Measurements from ENCODE around the gene PAPPA. TPM values are rescaled to one million over a fixed set of nuclear protein-coding genes. Genes with fewer than 3 reads are reported as not detected.

The PAPPA gene
- total RNA-seq, 2 experiments from 2014 or later, result not detected

DNA sequence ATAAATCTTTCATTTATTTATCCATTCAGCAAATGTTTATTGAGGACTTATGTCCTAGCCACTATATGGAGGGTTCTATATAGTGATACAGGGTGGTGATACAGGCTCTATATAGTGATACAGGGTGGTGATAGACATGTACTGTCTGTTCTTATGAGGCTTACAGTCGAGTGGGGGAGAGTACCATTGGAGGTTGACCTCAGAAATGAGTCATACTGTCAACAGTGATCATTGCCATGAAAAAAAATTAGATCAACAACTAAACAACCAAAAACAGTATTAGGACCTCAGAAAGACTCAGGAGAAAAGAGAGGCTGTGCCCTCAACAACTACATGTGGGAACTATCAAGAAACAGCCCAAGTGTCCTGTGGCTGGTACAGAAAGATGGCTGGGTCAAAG lies 22.0 kb downstream of the PAPPA start:
- no peak for TF ChIP-seq EZH2phosphoT487 (IDR thresholded peaks at IDR 0.05; ENCODE audit: borderline replicate concordance, low read depth, low read length)
- TF ChIP-seq, protein P1, sequence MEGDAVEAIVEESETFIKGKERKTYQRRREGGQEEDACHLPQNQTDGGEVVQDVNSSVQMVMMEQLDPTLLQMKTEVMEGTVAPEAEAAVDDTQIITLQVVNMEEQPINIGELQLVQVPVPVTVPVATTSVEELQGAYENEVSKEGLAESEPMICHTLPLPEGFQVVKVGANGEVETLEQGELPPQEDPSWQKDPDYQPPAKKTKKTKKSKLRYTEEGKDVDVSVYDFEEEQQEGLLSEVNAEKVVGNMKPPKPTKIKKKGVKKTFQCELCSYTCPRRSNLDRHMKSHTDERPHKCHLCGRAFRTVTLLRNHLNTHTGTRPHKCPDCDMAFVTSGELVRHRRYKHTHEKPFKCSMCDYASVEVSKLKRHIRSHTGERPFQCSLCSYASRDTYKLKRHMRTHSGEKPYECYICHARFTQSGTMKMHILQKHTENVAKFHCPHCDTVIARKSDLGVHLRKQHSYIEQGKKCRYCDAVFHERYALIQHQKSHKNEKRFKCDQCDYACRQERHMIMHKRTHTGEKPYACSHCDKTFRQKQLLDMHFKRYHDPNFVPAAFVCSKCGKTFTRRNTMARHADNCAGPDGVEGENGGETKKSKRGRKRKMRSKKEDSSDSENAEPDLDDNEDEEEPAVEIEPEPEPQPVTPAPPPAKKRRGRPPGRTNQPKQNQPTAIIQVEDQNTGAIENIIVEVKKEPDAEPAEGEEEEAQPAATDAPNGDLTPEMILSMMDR (conservative IDR thresholded peaks at IDR 0.05; ENCODE audit: low read length), result no peak
- ChIA-PET POLR2A (no interaction called here), CTCF (ENCODE audit: unreplicated experiment) (no interaction called here)

DNA sequence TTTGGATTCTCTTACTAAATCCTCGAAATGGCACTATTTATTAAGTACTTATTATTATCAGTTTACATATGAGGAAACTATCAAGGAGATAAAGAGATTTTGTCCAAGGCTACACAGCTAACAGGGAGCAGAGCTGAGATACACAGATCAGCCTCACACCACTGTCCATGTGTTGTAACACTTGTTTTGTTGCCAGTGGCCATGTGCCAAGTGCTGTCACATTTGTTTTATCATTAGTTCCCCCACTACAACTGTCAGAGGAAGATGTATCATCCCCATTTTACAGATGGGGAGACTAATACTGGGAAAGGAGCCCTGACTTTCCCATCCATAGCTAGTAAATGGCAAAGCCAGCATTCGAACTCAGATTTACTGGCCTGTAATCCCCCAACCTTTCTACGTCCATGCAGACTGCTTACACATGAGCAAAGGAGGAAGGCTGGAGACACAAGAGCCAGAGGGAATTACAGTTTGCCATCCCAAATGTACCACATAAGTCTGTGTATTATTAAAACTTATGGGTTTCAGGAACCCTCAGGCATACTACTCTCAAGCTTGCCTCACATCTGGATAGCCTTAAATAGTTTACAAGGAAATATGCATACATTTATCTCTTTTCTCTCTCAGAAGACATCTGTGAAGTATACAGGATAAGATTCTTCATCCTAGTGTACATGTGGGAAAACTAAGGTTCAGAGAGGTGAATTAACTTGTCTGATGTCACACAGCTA lies 25.1 kb downstream of the PAPPA start:
- Histone ChIP-seq H3K9me3 (ENCODE audit: low read length) (no peaks in the 10 kb centered on the region), H3K27ac (ENCODE audit: low read depth, low read length, poor library complexity, severe bottlenecking) (no peak overlapping the region), H3K9me2 (ENCODE audit: insufficient read depth, low read length) (no peaks in the 10 kb centered on the region), H3K79me2 (ENCODE audit: insufficient read depth, low read depth, low read length) (no peaks in the 10 kb centered on the region), H3K4me3 (ENCODE audit: low read depth, low read length, poor library complexity, severe bottlenecking) (no peak overlapping the region), H3K4me1 (ENCODE audit: insufficient read depth, low read length, poor library complexity, severe bottlenecking) (no peaks in the 10 kb centered on the region), H3K36me3 (ENCODE audit: insufficient read depth, low read length) (no peaks in the 10 kb centered on the region), H3K4me2 (ENCODE audit: low read length) (no peak overlapping the region), H2AFZ (ENCODE audit: low read length) (no peak overlapping the region), H4K20me1 (ENCODE audit: insufficient read depth, low read length) (no peaks in the 10 kb centered on the region)
- TF ChIP-seq, protein P1 (conservative IDR thresholded peaks at IDR 0.05; ENCODE audit: low read length), result no peak
- intact Hi-C loops (cut with micrococcal nuclease; ENCODE audit: unreplicated experiment), result no loop called here
- no TSS peak for BruUV-seq (replicated peaks)
- POLR2A ChIA-PET, result no interaction called here
- DNase-seq (ENCODE audit: low spot score), result no peak
- CTCF ChIA-PET (ENCODE audit: unreplicated experiment), result no interaction called here

More for the DNA sequence above, 22.0 kb downstream of the PAPPA start:
- no peak overlapping the region for H2AFZ ChIP-seq (ENCODE audit: low read length)
- no TSS peak for BruUV-seq (replicated peaks)
- intact Hi-C loops (cut with micrococcal nuclease; ENCODE audit: unreplicated experiment), result no loop called here
- no peak overlapping the region for H3K27ac ChIP-seq (ENCODE audit: low read depth, low read length, poor library complexity, severe bottlenecking)
- H3K4me1 ChIP-seq (ENCODE audit: insufficient read depth, low read length, poor library complexity, severe bottlenecking), result no peaks in the 10 kb centered on the region
- no peaks in the 10 kb centered on the region for H3K79me2 ChIP-seq (ENCODE audit: insufficient read depth, low read depth, low read length)
- no peaks in the 10 kb centered on the region for H4K20me1 ChIP-seq (ENCODE audit: insufficient read depth, low read length)
- no peak overlapping the region for H3K4me3 ChIP-seq (ENCODE audit: low read depth, low read length, poor library complexity, severe bottlenecking)
- H3K4me2 ChIP-seq (ENCODE audit: low read length), result no peak overlapping the region
- H3K9me3 ChIP-seq (ENCODE audit: low read length), result no peaks in the 10 kb centered on the region
- H3K36me3 ChIP-seq (ENCODE audit: insufficient read depth, low read length), result no peaks in the 10 kb centered on the region
- H3K9me2 ChIP-seq (ENCODE audit: insufficient read depth, low read length), result no peaks in the 10 kb centered on the region
- DNase-seq (ENCODE audit: low spot score), result no peak

DNA sequence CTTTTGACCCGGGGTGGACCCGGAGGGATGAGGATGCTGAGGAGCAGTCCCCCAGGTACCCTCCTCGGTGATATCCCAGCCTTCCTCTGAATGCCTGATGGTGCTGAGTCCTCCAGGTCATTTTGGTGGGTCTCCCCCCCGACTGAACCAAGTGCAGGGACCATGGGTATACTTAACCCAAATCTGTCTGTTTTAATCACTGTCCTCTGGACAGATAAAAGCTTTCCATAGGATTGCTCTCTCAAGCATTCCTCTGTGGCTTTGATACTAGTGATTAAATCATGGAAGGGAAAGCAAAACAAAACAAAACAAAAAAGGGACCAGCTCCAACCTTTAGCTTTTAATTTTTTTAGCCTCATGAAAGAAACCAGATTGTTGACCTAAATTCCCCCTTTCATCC lies 26.0 kb downstream of the PAPPA start:
- H4K20me1 ChIP-seq (ENCODE audit: insufficient read depth, low read length), result no peaks in the 10 kb centered on the region
- H3K36me3 ChIP-seq (ENCODE audit: insufficient read depth, low read length), result no peaks in the 10 kb centered on the region
- H2AFZ ChIP-seq (ENCODE audit: low read length), result no peak overlapping the region
- H3K9me2 ChIP-seq (ENCODE audit: insufficient read depth, low read length), result no peaks in the 10 kb centered on the region
- no peak overlapping the region for H3K4me2 ChIP-seq (ENCODE audit: low read length)
- no peaks in the 10 kb centered on the region for H3K79me2 ChIP-seq (ENCODE audit: insufficient read depth, low read depth, low read length)
- intact Hi-C loops (cut with micrococcal nuclease; ENCODE audit: unreplicated experiment), result no loop called here
- H3K9me3 ChIP-seq (ENCODE audit: low read length), result no peaks in the 10 kb centered on the region
- H3K4me3 ChIP-seq (ENCODE audit: low read depth, low read length, poor library complexity, severe bottlenecking), result no peak overlapping the region
- no peaks in the 10 kb centered on the region for H3K4me1 ChIP-seq (ENCODE audit: insufficient read depth, low read length, poor library complexity, severe bottlenecking)
- ChIA-PET POLR2A (no interaction called here), CTCF (ENCODE audit: unreplicated experiment) (no interaction called here)
- DNase-seq (ENCODE audit: low spot score), result no peak
- TF ChIP-seq EZH2phosphoT487 (IDR thresholded peaks at IDR 0.05; ENCODE audit: borderline replicate concordance, low read depth, low read length), result no peak
- TF ChIP-seq, protein P1 (conservative IDR thresholded peaks at IDR 0.05; ENCODE audit: low read length), result no peak
- no TSS peak for BruUV-seq (replicated peaks)
- H3K27ac ChIP-seq (ENCODE audit: low read depth, low read length, poor library complexity, severe bottlenecking), result no peak overlapping the region
